Heart left ventricle (tissue), 16 donors: Measurements from ENCODE around the gene SPATA3. TPM values are rescaled to one million over a fixed set of nuclear protein-coding genes. Genes with fewer than 3 reads are reported as not detected.

ENCODE experiments used
- ATAC-seq, 4 donors: fragments of 200-7000 bp; cut with Tn5 transposase; one replicate each; pipeline ENCODE4 v1.9.1; 2020 to 2022; ENCODE audit warnings: moderate library complexity in 4 of 4, mild to moderate bottlenecking in 3 of 4, moderate number of reproducible peaks in 1 of 4
- DNase-seq, 5 donors: peaks; one replicate each; pipeline ENCODE4 v3.0.0-alpha.2; 2020
- H3K27ac ChIP-seq, 12 donors: fragments of 200-600 bp; sonication (generic) in 4 of 12; one replicate each; pipeline versions ENCODE4 v1.5.0 to v1.8.0; 2016 to 2022; ENCODE audit warnings: mild to moderate bottlenecking in 2 of 12
- H3K27me3 ChIP-seq, 9 donors: fragments of 200-600 bp; sonication (generic) in 2 of 9; one replicate each; pipeline versions ENCODE4 v1.5.1 to v1.8.0; 2016 to 2022; ENCODE audit warnings: mild to moderate bottlenecking in 3 of 9
- H3K36me3 ChIP-seq, 9 donors: fragments of 200-600 bp; sonication (generic) in 2 of 9; one replicate each; pipeline versions ENCODE4 v1.5.0 to v1.8.0; 2018 to 2022; ENCODE audit warnings: mild to moderate bottlenecking in 2 of 9
- H3K4me1 ChIP-seq, 12 donors: fragments of 200-600 bp; sonication (generic) in 4 of 12; one replicate each; pipeline versions ENCODE4 v1.5.0 to v1.8.0; 2016 to 2022; ENCODE audit warnings: mild to moderate bottlenecking in 3 of 12
- H3K4me3 ChIP-seq, 12 donors: fragments of 200-600 bp; sonication (generic) in 4 of 12; one replicate each; pipeline versions ENCODE4 v1.5.0 to v1.8.0; 2017 to 2022; ENCODE audit warnings: mild to moderate bottlenecking in 9 of 12, moderate library complexity in 4 of 12
- H3K9me3 ChIP-seq, 12 donors: fragments of 200-600 bp; sonication (generic) in 4 of 12; one replicate each; pipeline versions ENCODE4 v1.5.0 to v1.8.0; 2016 to 2022; ENCODE audit warnings: mild to moderate bottlenecking in 1 of 12
- POLR2A ChIP-seq, 2 donors: fragments of 450-650 bp; IDR thresholded peaks; one replicate each; pipeline ENCODE4 v1.6.1; 2017; ENCODE audit warnings: antibody characterized with exemption in 2 of 2, mild to moderate bottlenecking in 2 of 2, moderate library complexity in 2 of 2
- WGBS, 4 donors: extraction: QIAGEN DNeasy Blood & Tissue Kit in 2 of 4; methylation state at CpG; one replicate each; pipeline versions ENCODE4 v1.1.5 to v1.1.7; 2013 to 2018; 5-methylcytosine and 5-hydroxymethylcytosine counted together
- intact Hi-C, 10 donors: fragments of 100-400 bp; cut with DNase I; formaldehyde crosslinking; loops; one replicate each; pipeline versions ENCODE4 v1.11.1 to v1.14.2; 2022
- polyA plus RNA-seq, 2 donors: library from polyadenylated mRNA; stranded (reverse); fragments of 200-250 nt; gene quantifications; one replicate each; pipeline ENCODE4 v1.2.3, GENCODE V29; 2013
- total RNA-seq, 9 donors: library from RNA; depleted of rRNA in 2 of 9; stranded (reverse); fragments of >200 nt in 2 of 9; fragmentation: NEBNext Ultra II Directional in 3 of 9; extraction: Animal tissue kit (Norgen Biotek cat#: 25700) in 3 of 9; gene quantifications; one replicate each; pipeline versions ENCODE4 v1.1.0 to v1.2.4, GENCODE V29; 2016 to 2023
- TF ChIP-seq, protein P1 (sequence below), 12 donors: fragments of 200-600 bp; sonication (generic) in 4 of 12; IDR thresholded peaks; one replicate each; pipeline versions ENCODE4 v1.5.0 to v1.8.0; 2018 to 2022; ENCODE audit warnings: antibody characterized with exemption in 12 of 12, mild to moderate bottlenecking in 5 of 12
- donor health status: ischemic (EF 13 %, LVEDD 7.1; RV severe dilation, severe dysfunction).
- donor health status: healthy with polysubstance abuse.
- donor health status: DM: no; HTN: yes; CAD: no.
- donor health status: DM: no; HTN: no; CAD: no.
- donor health status: ischemic (EF 25% LVEDD 6.9; RV normal size, moderate dysfunction).
- donor health status: ischemic (EF 25% LVEDD 5.7; RV mildly dilated, moderate dysfunction).
- donor health status: healthy.
- donor health status: DM: yes; HTN: yes; CAD: no.
- donor health status: ischemic (EF 35%, LVEDD 5.7; RV mildly dilated, moderate dysfunction).
- donor health status: nonischemic (EF 11% LVEDD 7.7; RV severe dilation, severe dysfunction).
- donor health status: DM: yes; HTN: yes; CAD: no.
- donor health status: PGD.
- donor health status: ischemic (EF 29% LVEDD 5.4; RV normal size, mild dysfunction).
- donor health status: nonischemic (EF 23%, LVEDD 6.1; RV moderate dilation, normal function).

SPATA3 gene
- total and polyA plus RNA-seq, 11 donors, result not detected

GRCh38 chr2:231012463-231012862, 16.5 kb downstream of the SPATA3 start:
- Histone ChIP-seq H3K27ac (no peak overlapping the region), H3K27me3 (peaks cover 0 to 31% (median 4%) of the 10 kb centered on the region in 9 donors), H3K4me3 (no peak overlapping the region), H3K4me1 (no peaks in the 10 kb centered on the region), H3K9me3 (no peaks in the 10 kb centered on the region), H3K36me3 (no peaks in the 10 kb centered on the region)
- TF ChIP-seq POLR2A (IDR thresholded peaks at IDR 0.05), result no peak
- TF ChIP-seq, protein P1, sequence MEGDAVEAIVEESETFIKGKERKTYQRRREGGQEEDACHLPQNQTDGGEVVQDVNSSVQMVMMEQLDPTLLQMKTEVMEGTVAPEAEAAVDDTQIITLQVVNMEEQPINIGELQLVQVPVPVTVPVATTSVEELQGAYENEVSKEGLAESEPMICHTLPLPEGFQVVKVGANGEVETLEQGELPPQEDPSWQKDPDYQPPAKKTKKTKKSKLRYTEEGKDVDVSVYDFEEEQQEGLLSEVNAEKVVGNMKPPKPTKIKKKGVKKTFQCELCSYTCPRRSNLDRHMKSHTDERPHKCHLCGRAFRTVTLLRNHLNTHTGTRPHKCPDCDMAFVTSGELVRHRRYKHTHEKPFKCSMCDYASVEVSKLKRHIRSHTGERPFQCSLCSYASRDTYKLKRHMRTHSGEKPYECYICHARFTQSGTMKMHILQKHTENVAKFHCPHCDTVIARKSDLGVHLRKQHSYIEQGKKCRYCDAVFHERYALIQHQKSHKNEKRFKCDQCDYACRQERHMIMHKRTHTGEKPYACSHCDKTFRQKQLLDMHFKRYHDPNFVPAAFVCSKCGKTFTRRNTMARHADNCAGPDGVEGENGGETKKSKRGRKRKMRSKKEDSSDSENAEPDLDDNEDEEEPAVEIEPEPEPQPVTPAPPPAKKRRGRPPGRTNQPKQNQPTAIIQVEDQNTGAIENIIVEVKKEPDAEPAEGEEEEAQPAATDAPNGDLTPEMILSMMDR (IDR thresholded peaks at IDR 0.05), result no peak
- intact Hi-C loops, result no loop called here
- 65 to 79% (median 72%) methylated on average over 3 of the region's 3 CpGs for WGBS, 4 donors
- ATAC-seq, result no peak
- DNase-seq, result no peak

DNA sequence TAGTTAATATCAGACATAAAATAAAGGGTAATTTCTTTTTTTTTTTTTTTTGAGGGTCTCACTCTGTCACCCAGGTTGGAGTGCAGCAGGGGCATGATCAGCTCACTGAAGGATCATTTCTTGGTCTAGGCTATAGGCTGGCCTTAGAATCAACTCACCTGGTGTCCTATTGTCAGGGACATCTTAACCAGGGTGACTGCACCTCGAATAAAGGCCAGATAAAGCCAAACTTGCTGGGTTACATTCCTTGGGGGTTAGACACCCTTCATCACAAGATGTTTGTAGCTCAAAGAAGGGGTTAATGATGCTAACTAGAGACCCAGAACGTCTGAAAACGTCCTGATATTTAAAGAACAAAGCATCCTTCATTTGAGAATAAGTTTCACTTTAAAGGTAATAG, 17.9 kb downstream of the SPATA3 start:
- Histone ChIP-seq H3K27ac (no peak overlapping the region), H3K9me3 (no peaks in the 10 kb centered on the region), H3K4me1 (no peaks in the 10 kb centered on the region), H3K4me3 (no peak overlapping the region), H3K36me3 (no peaks in the 10 kb centered on the region), H3K27me3 (peaks cover 0 to 31% (median 4%) of the 10 kb centered on the region in 9 donors)
- ATAC-seq (no peak), DNase-seq (no peak)
- TF ChIP-seq POLR2A (IDR thresholded peaks at IDR 0.05), result no peak
- TF ChIP-seq, protein P1 (IDR thresholded peaks at IDR 0.05), result no peak
- intact Hi-C loops, result no loop called here
- 24 to 45% (median 34%) methylated on average over 3 of the region's 3 CpGs for WGBS, 4 donors

GRCh38 chr2:231015478-231015877, 19.6 kb downstream of the SPATA3 start:
- ATAC-seq, result no peak
- Histone ChIP-seq H3K4me1 (no peaks in the 10 kb centered on the region), H3K9me3 (no peaks in the 10 kb centered on the region), H3K27ac (no peak overlapping the region), H3K36me3 (no peaks in the 10 kb centered on the region), H3K4me3 (no peak overlapping the region), H3K27me3 (peaks cover 0 to 31% (median 4%) of the 10 kb centered on the region in 9 donors)
- intact Hi-C loops, result no loop called here
- no peak for DNase-seq
- 52 to 69% (median 60%) methylated on average over 7 of the region's 7 CpGs for WGBS, 4 donors
- TF ChIP-seq POLR2A (IDR thresholded peaks at IDR 0.05), result no peak
- TF ChIP-seq, protein P1 (IDR thresholded peaks at IDR 0.05), result no peak

DNA sequence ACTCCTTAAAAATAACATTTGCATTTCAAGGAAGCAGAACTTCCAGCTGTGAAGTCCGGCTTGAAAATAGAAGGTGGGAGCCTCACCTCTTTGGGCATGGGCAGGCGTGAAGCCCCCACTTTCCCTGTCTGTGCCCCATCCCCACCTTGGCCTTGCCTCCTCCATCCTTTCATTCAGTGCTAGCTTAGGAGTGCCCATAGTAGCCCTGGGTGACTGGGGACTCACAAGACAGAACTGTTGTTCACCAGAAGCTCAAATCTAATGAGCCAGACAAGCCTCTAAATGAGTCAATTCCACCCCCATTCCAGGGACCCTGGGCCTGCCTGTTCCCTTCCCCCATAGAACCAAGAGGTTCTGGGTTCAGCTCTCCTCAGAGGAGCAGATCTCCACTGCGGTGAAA, 20.0 kb downstream of the SPATA3 start:
- ATAC-seq, result no peak
- Histone ChIP-seq H3K36me3 (no peaks in the 10 kb centered on the region), H3K27ac (no peak overlapping the region), H3K4me3 (no peak overlapping the region), H3K27me3 (peaks cover 0 to 31% (median 4%) of the 10 kb centered on the region in 9 donors), H3K4me1 (no peaks in the 10 kb centered on the region), H3K9me3 (no peaks in the 10 kb centered on the region)
- intact Hi-C loops, result no loop called here
- no peak for DNase-seq
- 64 to 79% (median 78%) methylated on average over 3 of the region's 3 CpGs for WGBS, 4 donors
- TF ChIP-seq POLR2A (IDR thresholded peaks at IDR 0.05), result no peak
- TF ChIP-seq, protein P1 (IDR thresholded peaks at IDR 0.05), result no peak
